ENCODE results near the gene MDH2.

DNA sequence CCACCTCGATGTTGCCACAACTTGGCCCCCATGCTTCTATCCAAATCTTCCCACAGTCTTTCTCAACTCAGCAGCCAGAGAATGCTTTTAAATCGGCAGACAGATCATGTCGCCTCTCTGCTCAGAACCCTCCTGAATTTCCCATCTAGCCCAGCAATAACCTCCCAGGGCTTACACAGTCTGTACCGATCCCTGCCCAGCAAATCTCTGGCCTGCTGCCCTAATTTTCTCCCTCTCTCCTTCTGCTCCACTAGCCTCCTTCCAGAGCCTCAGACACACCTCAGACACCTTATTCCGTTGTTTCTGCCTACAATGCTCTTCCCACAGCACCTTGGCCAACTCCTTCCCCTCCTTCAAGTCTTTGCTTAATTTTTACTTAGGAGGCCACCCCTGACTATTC lies 32.3 kb downstream of the MDH2 start:
- TF ChIP-seq, protein P1, sequence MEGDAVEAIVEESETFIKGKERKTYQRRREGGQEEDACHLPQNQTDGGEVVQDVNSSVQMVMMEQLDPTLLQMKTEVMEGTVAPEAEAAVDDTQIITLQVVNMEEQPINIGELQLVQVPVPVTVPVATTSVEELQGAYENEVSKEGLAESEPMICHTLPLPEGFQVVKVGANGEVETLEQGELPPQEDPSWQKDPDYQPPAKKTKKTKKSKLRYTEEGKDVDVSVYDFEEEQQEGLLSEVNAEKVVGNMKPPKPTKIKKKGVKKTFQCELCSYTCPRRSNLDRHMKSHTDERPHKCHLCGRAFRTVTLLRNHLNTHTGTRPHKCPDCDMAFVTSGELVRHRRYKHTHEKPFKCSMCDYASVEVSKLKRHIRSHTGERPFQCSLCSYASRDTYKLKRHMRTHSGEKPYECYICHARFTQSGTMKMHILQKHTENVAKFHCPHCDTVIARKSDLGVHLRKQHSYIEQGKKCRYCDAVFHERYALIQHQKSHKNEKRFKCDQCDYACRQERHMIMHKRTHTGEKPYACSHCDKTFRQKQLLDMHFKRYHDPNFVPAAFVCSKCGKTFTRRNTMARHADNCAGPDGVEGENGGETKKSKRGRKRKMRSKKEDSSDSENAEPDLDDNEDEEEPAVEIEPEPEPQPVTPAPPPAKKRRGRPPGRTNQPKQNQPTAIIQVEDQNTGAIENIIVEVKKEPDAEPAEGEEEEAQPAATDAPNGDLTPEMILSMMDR (IDR thresholded peaks at IDR 0.05), result no peak
- no peak for TF ChIP-seq POLR2A (IDR thresholded peaks at IDR 0.05)
